ENCODE measurements around the gene SCGN. TPM values are rescaled to one million over a fixed set of nuclear protein-coding genes. Genes with fewer than 3 reads are reported as not detected.
"Not testable (repeated sequence)": the region's sequence is repeated elsewhere in the genome, so short reads cannot be mapped to it uniquely, and the experiment has no call there.

SCGN gene
- total and polyA plus RNA-seq, 10 donors = not detected

DNA sequence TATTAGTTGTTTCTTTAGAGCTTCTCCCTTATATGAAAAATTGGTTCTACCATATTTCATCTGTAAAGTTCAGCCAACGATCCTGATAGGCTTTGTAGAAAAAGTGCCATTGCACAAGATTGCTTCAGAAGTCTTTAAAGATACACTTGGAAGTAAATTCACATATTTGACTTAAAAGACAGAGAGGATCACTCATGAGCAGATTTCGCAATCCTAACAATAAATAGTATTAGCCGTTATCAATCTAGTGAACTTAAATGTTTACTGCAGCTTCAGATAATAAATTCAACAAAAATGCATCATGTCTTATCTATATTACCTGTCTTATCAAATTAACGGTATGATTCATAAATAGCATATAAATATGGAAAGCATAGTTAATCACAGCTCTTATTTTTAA, 93.8 kb downstream of the SCGN start:
- WGBS, 5 donors = 85 to 90% (median 88%) methylated on average over 4 of the region's 4 CpGs
- TF ChIP-seq POLR2A (IDR thresholded peaks at IDR 0.05) (no peak), POLR2AphosphoS5 (IDR thresholded peaks at IDR 0.05) (no peak)
- TF ChIP-seq, protein P1, sequence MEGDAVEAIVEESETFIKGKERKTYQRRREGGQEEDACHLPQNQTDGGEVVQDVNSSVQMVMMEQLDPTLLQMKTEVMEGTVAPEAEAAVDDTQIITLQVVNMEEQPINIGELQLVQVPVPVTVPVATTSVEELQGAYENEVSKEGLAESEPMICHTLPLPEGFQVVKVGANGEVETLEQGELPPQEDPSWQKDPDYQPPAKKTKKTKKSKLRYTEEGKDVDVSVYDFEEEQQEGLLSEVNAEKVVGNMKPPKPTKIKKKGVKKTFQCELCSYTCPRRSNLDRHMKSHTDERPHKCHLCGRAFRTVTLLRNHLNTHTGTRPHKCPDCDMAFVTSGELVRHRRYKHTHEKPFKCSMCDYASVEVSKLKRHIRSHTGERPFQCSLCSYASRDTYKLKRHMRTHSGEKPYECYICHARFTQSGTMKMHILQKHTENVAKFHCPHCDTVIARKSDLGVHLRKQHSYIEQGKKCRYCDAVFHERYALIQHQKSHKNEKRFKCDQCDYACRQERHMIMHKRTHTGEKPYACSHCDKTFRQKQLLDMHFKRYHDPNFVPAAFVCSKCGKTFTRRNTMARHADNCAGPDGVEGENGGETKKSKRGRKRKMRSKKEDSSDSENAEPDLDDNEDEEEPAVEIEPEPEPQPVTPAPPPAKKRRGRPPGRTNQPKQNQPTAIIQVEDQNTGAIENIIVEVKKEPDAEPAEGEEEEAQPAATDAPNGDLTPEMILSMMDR (IDR thresholded peaks at IDR 0.05 in 8 of 11, conservative IDR thresholded peaks at IDR 0.05 in 3 of 11) = no peak
- intact Hi-C loops (cut with DNase I; ENCODE audit: low total_unique reads) = no loop called here

DNA sequence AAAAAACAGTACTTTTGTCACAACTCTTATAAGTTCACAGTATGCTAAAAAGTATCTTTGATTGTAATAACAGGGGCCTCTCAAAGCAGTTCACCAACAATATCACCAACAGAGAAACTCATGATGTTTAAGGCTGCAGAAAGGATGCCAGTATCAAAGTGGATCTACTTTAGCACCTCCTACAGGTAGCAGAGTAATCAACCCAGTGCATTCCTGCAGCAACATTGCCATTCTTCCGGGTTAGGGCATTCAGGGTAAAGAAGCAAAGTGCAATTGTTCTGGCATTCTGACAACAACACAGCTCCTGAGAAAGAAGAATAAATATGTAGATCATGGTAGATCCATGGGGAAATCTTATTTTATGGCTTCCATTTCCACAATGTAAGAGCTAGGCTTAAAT, 95.0 kb downstream of the SCGN start:
- H3K27ac ChIP-seq = no peak overlapping the region
- H3K4me3 ChIP-seq = no peak overlapping the region
- H3K4me1 ChIP-seq = no peaks in the 10 kb centered on the region
- TF ChIP-seq, protein P1 (IDR thresholded peaks at IDR 0.05 in 8 of 11, conservative IDR thresholded peaks at IDR 0.05 in 3 of 11) = no peak
- TF ChIP-seq POLR2AphosphoS5 (IDR thresholded peaks at IDR 0.05) = no peak
- no peak for TF ChIP-seq POLR2A (IDR thresholded peaks at IDR 0.05)
- H3K9me3 ChIP-seq = peaks cover 0 to 2% (median 0%) of the 10 kb centered on the region in 8 donors
- H3K27me3 ChIP-seq (replicated peaks in 1 of 7) = no peaks in the 10 kb centered on the region
- DNase-seq = no peak
- WGBS, 5 donors = 84 to 90% (median 88%) methylated on average over 1 of the region's 1 CpG
- intact Hi-C loops (cut with DNase I; ENCODE audit: low total_unique reads) = no loop called here
- no peaks in the 10 kb centered on the region for H3K36me3 ChIP-seq

More for the DNA sequence above, 93.8 kb downstream of the SCGN start:
- no peaks in the 10 kb centered on the region for H3K27me3 ChIP-seq (replicated peaks in 1 of 7)
- H3K4me1 ChIP-seq = no peaks in the 10 kb centered on the region
- H3K4me3 ChIP-seq = no peak overlapping the region
- DNase-seq = no peak
- H3K36me3 ChIP-seq = no peaks in the 10 kb centered on the region
- H3K9me3 ChIP-seq = peaks cover 0 to 7% (median 0%) of the 10 kb centered on the region in 8 donors
- H3K27ac ChIP-seq = no peak overlapping the region

DNA sequence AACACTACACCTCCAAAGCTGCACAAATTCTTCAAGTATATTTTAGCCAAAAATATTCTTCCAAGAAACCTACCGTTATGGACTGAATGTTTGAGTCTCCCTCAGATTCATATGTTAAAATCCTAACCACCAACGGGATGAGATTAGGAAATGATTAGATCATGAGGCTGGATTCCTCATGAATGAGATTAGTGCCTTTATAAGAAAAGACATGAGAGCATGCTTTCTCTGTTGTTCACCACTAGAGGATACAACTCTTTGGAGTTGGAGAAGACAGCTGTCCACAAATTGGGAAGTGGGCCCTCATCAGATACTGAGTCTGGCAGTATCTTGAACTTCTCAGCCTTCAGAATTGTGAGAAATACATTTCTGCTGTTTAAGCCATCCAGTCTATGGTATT, 95.5 kb downstream of the SCGN start:
- H3K36me3 ChIP-seq = no peaks in the 10 kb centered on the region
- intact Hi-C loops (cut with DNase I; ENCODE audit: low total_unique reads) = no loop called here
- H3K4me3 ChIP-seq = no peak overlapping the region
- H3K4me1 ChIP-seq = no peaks in the 10 kb centered on the region
- H3K9me3 ChIP-seq = no peaks in the 10 kb centered on the region
- DNase-seq = no peak
- TF ChIP-seq POLR2AphosphoS5 (IDR thresholded peaks at IDR 0.05) (no peak), POLR2A (IDR thresholded peaks at IDR 0.05) (no peak)
- TF ChIP-seq, protein P1 (IDR thresholded peaks at IDR 0.05 in 8 of 11, conservative IDR thresholded peaks at IDR 0.05 in 3 of 11) = no peak
- H3K27ac ChIP-seq = no peak overlapping the region
- no peaks in the 10 kb centered on the region for H3K27me3 ChIP-seq (replicated peaks in 1 of 7)
- WGBS, 5 donors = 86 to 96% (median 91%) methylated on average over 2 of the region's 2 CpGs

DNA sequence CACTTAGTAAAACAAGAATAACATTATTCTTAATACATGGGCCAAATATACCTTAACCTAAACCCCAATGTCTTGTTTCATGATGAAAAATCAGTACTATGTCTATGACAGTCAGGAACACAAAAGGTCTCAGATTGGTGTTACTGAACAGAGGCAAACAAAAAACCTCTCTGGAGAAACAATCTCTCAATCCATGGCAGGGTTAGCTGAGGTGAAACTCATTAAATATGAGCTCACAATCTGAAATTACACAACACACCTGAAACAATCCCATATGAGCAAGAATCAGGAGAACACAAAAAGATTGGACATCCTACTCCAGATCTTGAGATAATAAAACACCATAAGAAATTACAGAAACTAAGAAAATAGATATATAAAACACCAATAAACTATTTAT, 96.0 kb downstream of the SCGN start:
- Histone ChIP-seq H3K36me3 (no peaks in the 10 kb centered on the region), H3K27ac (no peak overlapping the region)

DNA sequence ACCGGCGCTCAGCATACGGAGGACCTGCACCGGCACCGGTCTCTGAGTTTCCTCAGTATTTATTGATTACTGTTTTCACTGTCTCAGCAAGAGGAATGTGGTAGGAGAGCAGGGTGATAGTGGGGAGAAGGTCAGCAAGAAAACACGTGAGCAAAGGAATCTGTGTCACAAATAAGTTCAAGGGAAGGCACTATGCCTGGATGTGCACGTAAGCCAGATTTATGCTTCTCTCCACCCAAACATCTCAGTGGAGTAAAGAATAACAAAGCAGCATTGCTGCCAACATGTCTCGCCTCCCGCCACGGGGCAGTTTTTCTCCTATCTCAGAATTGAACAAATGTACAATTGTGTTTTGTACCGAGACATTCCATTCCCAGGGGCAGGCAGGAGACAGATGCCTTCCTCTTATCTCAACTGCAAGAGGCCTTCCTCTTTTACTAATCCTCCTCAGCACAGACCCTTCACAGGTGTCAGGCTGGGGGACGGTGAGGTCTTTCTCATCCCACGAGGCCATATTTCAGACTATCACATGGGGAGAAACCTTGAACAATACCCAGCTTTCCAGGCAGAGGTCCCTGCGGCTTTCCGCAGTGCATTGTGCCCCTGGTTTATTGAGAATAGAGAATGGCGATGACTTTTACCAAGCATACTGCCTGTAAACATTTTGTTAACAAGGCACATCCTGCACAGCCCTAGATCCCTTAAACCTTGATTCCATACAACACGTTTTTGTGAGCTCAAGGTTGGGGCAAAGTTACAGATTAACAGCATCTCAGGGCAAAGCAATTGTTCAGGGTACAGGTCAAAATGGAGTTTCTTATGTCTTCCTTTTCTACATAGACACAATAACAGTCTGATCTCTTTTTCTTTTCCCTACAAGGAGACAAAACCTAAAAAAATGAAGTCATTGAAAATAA, 96.8 kb downstream of the SCGN start:
- H3K27me3 ChIP-seq (replicated peaks in 1 of 7); H3K4me1 ChIP-seq; H3K4me3 ChIP-seq; DNase-seq; H3K36me3 ChIP-seq; H3K9me3 ChIP-seq; H3K27ac ChIP-seq; intact Hi-C loops (cut with DNase I; ENCODE audit: low total_unique reads): not testable (repeated sequence)
- 59 to 84% (median 73%) methylated on average over 17 of the region's 17 CpGs for WGBS, 5 donors

More for the DNA sequence above, 96.0 kb downstream of the SCGN start:
- DNase-seq = no peak
- H3K9me3 ChIP-seq = no peaks in the 10 kb centered on the region
- intact Hi-C loops (cut with DNase I; ENCODE audit: low total_unique reads) = no loop called here
- no peaks in the 10 kb centered on the region for H3K27me3 ChIP-seq (replicated peaks in 1 of 7)
- no peaks in the 10 kb centered on the region for H3K4me1 ChIP-seq
- H3K4me3 ChIP-seq = no peak overlapping the region
- TF ChIP-seq POLR2AphosphoS5 (IDR thresholded peaks at IDR 0.05) (no peak), POLR2A (IDR thresholded peaks at IDR 0.05) (no peak)
- TF ChIP-seq, protein P1 (IDR thresholded peaks at IDR 0.05 in 8 of 11, conservative IDR thresholded peaks at IDR 0.05 in 3 of 11) = no peak
